ENCODE measurements around the gene PLCB1.
A peak's percentile ranks its signal among the peaks of the same experiment; 100 is the strongest.

The PLCB1 gene

DNA sequence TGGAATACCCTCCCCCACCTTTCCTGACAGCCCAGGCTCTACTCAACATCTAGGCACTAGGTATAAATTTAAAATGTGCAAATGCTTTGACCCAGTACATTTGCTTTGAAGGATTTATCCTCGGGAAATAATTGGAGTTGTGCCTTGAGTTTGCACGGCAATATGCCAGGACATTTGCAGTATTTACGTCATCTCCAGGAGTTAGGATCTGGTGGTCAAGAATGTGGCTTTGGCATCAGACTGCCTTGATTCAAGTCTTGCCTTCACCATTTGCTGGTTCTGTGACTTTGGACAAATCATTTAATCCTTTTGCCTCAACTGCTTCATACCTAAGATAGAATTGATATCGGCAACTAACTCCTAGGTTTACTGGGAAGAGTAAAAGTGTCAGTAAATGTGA is 169.6 kb downstream of the PLCB1 start:
- no peak for DNase-seq (ENCODE audit: low read depth, low spot score)

DNA sequence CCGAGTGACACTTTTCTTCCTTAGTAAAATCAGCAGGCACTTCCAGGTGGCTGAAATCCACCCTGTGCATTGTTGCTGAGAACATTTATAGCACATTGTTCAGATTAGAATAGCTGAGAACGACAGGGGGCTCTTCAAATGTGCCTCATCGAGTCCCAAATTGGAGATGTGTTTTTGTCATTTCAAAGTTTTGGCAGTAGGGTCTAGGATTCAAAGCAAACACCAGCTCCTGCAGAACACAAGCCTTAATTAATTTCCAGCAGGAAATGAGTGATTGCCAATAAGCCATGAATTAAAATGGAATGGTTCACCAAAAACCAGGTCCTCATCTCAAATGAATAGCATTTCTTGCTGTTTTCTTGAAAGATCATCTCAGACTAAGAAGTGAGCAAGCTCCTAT is 171.6 kb downstream of the PLCB1 start:
- DNase-seq (ENCODE audit: low read depth, low spot score), result no peak

DNA sequence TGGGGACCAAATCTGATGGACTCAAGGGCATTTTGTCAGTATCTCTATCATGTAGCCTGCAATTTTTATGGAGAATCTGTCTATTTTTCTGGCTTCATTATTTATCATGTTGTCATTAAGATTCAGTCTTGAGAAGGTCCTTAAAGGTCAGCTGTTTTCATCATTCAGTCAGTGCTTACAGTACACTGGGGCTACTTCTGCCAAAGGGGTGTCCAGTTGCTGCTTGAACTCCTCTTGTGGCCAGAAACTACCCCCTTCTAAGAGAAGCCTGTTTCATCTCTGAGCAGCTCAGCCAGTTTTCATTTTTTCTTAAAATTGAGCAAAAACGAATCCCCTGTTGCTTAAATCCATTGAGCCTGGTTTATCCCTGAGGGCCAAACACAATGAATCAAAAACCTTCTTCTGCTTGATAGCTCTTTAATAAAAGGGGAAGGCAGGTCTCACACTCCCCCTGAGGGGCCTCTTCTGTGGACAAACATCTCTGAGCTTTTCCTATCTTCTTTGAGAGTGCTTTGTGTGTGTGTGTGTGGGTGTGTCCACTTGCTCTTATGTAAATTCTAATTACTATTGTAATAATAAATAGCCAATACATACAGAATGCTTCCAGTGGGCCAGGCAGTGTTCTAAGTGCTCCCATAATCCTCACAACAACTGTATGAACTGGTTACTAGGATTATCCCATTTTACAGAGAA is 172.2 kb downstream of the PLCB1 start:
- no peak for DNase-seq (ENCODE audit: low read depth, low spot score)

DNA sequence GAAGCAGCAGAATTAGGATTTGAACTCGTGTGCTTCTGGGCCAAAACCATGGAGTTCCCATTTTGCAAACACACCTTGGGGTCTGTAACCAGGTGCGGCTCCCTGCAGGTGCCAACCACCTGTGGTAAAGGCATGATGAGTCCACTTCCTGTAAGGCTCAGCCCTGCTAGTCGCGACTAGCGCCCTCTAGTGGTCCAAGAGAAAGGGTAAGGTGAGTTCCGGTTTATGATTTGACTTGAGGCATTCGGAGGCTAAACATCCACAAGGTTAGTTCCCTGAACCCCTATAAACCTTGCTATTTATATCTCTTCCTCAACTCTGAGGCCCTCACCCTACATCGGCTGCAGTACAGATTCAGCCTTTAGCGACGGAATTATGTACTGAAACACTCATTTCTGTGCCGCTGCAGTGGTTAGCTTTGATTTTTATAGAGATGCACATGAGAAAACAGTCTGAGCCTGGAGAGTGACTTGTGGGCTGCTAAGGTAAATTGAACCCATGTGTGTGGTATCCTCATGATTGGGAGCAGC is 173.4 kb downstream of the PLCB1 start:
- peak; percentile 17 for DNase-seq (ENCODE audit: low read depth, low spot score)

DNA sequence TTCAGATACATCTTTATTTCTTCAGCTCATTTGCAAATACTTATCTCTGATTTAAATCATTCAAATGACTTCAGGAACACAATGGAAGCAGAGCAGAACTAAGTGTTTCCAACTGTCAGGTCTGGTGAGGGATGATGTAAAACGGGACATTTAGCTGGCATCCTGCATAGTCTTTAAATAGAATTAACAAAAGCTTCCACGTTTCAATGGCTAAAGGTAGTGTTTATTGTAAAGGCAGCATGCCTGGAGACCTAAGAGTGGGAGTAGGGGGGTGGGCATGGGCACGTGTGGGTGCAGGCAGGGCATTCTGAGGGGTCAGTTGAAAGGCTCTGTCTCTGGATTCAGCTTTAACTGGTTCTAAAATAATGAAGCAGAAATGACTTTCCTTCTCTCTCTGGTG is 174.9 kb downstream of the PLCB1 start:
- no peak for DNase-seq (ENCODE audit: low read depth, low spot score)

DNA sequence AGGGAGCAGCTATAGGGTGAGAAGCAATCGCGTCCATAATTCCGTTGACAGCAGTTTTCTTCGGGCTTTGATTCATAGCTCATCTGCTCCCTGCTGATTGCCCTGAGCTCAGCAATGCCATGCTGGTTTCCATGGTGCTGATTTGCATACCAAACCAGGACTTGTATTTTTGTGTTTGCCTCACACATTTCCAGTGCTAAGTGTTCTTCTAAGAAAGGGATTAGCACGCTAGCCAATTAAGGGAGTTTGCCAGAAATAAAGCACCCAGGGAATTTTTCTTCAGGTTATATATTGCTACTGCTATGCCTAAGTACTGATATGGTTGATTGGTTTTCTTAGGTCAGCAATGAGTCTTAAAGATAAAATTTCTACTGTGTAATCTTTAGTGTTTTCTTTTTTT is 177.6 kb downstream of the PLCB1 start:
- DNase-seq (ENCODE audit: low read depth, low spot score), result no peak

DNA sequence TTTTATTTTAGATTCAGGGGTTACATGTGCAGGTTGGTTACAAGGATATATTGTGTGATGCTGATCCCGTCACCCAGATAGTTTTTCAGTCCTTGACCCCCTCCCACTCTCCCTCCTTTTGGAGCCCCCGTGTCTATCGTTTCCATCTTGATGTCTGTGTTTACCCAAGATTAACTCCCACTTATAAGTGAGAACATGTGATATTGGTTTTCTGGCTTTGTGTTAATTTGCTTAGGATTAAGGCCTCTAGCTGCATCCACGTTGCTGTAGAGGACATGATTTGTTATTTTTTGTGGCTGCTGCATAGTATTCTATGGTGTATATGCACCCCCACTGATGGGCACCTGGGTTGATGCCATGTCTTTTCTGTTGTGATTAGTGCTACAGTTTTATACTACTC is 178.6 kb downstream of the PLCB1 start:
- no peak for DNase-seq (ENCODE audit: low read depth, low spot score)

DNA sequence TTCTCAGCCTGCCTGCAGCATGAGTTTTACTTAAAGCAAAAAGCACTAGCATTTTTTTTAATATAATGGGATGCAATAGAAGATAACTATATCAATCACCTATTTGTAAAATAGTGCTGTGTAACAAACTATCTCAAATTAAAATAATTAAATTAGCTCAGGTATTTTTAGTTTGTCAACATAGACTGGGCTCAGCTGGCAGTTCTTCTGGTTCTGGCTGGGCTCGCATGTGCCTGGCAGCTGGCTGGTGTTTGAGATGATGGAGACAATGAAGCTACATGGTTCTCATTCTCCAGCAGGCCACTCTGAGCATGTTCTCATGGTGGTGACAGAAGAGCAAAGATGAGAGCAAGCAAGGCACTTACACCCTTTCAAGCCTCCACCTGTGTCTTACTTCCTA is 181.0 kb downstream of the PLCB1 start:
- DNase-seq (ENCODE audit: low read depth, low spot score), result no peak

DNA sequence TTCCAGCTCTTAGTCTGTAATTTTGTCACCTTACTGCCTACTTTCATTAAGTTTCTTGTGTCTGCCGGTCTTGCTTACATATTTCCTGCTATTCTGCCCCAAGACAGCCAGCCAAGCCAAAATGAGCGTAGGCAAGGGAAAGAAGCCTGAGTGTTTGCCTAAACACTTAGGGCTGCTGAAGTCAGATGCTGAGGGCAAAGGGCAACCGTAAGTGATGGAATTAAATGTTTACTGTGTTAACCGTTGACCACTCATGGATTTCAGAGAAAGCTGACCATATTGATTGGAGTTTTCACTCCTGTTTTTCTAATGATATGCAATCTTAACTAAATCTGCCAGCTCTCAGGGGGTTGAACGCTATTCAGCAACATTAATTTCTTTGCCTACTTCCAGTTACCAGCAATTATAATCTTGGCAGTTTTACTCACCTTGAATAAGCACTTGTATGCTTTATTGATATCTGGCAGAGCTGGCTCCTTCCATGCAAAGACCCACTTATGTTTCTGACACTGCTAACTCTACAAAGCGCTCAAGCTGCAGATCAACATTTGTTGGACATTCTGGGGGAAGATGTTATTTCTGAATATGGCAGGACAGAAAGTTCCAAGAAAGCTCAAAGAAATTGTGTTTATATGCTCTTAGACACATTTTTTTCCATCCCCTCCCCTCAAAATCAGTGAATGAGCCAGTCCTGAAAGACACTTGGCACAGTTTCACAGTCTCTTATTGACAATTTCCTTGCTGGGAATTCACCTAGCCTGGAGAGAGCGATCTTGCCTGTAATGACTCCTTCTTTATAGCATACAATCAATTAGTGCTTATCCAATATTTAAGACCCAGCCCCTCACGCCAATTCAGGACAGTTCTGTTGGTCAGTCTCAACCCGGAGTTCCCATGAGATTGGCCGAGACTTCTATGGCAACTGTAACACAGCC is 183.8 kb downstream of the PLCB1 start:
- DNase-seq (ENCODE audit: low read depth, low spot score), result no peak

DNA sequence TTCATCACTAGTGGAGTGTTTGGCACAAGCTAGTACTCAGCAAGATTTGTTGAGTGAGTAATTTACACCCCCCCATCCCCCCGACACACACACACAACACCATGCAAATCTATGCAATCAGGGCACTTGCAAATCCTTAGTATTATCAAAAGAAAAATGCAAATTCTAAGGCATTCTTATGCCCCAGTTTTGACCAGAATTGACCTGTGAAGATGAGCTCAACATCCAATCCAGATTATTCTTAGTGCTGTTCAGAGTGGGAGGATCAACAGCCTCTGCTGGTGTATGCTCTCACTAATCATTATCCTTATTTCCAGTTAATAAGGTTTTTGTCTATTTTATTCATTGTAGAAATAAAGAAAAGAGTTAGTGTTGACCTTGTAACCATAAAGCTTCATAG is 185.4 kb downstream of the PLCB1 start:
- no peak for DNase-seq (ENCODE audit: low read depth, low spot score)

DNA sequence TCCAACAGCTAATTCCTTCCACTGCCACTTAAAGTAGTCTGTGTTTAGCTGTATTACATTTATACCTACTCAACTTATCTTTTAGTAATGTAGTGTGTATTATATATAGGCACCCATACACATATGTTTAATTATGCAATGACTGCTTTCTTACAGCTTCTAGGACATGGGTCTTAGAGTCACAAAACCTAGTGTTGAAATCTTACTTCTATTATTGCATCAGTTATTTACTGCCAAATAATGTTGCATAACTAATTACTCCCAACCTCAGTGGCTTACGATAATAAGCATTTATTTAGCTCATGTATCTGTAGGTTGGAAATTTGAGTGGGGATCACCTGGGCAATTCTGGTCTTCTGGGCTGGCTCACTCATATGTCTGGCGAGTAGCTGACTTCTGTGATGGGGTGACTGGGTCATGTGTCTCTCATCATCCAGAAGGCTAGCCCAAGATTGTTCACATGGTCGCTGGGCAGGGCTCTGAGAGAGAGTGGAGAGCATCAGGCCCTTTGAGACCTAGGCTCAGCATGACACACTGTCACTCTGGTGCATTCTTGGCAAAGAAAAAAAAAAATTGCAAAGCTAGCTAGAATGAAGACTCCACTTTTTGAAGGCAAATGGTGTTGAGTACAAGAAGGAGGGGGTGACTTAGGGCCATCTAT is 187.0 kb downstream of the PLCB1 start:
- DNase-seq (ENCODE audit: low read depth, low spot score), result no peak

DNA sequence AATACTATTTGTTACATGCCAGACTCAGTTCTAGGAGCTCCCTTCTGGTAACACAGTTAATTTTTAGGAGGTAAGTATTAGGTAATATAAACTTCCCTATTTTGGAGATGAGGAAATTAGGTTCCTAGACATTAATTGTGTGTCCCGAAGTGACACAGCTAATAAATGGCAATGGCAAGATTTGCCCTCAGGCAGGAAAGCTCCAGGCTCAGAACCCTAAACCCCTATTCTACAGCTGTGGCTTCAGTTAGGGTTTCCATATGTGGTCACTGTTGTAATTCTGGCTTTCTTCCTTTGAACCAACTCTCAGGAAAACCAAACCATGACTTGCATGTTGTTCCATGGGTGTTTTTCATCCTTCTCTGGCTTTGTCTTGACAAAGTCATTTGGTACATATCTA is 188.2 kb downstream of the PLCB1 start:
- DNase-seq (ENCODE audit: low read depth, low spot score), result no peak

DNA sequence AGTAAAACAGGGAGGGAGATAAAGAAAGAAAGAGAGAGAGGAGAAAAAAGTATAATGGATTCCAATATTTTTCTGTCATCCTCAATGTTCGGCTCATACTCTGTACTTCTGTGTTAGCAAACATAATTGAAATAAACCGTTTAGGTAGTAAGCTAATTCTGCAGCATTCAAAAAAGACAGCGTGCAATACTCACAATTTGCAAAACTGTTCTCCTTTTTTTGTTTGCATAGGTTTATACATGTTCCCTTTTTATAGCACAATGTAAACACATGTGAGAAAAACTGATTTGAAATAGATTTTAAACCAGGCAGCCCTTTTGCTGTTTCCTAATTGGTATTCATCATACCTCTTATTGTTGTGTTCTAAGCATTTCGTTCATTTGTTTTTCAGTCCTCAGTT is 188.9 kb downstream of the PLCB1 start:
- no peak for DNase-seq (ENCODE audit: low read depth, low spot score)

DNA sequence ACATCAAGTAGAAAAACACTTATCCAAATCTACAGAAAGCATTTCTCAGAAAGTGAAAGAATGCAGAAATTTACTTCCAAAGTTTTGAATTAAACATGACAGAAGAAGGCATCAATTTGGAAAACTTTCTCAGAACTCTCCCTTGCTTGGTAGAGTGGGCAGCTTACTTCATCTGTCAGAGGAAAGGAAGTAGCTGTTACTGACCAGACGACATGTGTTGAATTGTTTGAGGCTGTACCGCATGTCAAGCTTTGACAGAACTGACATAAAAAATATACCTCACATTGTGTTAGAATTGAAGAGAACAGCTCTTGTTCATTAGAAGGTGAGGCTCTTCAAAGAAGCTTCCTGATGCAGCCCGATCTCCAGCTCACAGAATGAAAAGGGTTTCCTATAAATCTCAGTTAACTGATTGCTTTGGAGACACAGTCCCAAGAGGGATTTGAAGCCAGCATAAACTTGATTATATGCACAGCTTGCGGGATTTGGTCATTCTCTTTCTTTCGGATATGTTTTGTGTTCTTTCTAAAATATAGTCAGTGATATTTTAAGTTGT is 190.7 kb downstream of the PLCB1 start:
- no peak for DNase-seq (ENCODE audit: low read depth, low spot score)

DNA sequence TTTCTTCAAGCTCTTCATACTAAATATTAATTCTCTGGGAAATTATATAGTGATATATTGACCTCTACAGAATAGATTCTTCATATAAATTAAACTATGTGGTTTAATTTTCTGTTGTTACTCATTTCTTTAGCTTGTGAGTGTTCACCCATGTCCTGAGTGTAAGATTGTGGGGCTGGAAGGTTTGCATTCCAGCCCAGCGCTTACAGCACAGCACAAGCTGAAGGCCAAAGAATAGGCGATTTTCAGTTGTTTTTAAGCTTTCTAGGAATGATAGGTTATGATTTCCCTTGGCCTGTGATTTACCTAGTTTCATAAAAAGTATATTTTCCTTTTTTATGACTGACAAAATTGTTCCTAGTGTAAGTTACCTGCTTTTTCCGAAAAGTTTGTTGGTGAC is 194.1 kb downstream of the PLCB1 start:
- no peak for DNase-seq (ENCODE audit: low read depth, low spot score)

DNA sequence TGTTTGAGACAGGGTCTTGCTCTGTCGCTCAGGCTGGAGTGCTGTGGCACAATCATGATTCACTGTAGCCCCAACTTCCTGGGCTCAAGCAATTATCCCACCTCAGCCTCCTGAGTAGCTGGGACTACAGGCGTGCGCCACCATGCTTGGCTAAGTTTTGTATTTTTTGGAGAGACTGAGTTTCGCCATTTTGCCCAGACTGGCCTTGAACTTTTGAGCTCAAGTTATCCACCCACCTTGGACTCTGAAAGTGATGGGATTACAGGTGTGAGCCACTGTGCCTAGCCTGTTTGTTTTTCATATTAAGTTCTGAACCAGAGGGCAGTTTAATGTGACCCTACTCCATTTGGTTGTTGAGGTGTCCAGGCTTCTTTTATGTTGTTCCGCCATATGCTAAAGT is 194.8 kb downstream of the PLCB1 start:
- no peak for DNase-seq (ENCODE audit: low read depth, low spot score)

DNA sequence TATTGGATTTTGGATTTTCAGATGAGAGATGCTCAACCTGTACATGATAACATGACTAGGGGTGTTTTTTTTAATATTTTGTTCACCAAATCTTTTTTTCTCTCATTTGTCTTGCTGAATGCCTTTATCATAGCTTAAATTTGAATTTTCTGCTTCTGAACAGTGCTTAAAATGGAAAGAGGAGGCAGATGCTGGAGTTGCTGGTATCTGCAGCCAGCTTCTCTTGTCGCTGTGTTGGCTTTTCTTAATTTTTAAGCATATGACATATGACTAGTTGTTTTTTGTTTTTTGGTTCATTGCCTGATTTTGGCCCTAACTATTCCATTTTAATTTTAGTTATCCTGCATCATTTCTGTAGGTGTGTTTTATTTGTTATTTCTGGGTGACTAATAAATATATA is 196.1 kb downstream of the PLCB1 start:
- DNase-seq (ENCODE audit: low read depth, low spot score), result no peak

DNA sequence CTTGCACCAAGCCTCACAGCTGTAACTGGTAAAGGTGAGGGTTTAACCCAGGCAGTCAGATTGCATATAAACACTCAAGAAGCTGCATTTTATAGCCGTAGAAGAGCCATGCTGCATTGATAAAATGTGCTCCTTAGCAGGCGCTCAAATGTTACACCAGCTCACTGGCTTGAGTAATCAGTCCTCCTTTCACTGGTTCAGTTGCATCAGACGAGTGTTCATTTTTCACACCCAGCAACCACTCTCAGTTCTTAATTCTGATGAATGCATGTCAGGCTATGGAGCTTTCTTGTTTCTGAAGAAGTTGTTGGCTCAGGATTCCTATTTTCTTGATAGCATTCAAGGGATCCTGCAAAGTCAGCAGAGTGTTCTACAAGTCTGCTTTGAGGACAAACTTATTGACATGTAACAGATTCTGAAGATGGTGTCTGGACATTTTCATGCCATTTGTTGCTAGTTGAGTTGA is 198.3 kb downstream of the PLCB1 start:
- no peak for DNase-seq (ENCODE audit: low read depth, low spot score)

DNA sequence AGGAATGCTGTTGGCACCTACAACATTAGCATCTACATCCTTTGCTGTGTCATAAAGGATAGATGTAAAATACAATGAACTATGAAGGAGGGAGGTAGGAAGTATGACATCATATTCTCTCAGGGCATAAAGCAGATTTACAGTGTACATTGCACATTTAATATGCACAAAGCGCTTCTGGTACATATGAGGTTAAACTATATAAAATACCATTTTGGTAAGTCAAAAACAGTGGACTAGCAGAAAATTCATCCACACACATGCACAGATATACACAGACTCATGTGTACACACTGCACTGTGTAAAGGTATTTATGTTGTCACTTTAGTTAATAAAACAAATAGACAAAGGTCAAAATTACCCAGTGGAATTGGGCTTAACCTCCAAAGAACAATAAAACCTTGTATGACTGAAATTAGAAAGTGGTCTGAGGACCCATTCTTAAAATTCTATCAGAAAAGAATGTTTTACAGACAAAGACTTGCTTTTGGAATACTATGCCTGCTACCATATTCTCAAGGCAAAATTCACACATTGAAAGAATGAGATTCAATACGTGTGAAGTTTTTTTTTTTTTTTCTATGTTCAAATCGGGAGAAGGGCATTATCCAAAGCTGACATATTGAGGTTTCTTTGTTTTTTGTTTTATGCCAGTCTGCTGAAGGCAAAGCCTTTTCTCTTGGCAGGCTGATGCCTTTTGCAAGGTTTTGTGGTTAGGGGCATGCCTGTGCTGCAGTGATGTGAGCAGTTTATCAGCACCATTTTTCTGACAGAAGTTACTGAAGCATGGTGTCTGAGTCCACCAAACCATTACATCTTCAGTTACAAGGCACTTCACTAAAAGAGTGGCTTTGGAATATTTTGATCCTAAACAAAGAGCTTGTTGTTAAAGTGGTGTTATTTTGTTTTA is 199.0 kb downstream of the PLCB1 start:
- DNase-seq (ENCODE audit: low read depth, low spot score), result no peak

DNA sequence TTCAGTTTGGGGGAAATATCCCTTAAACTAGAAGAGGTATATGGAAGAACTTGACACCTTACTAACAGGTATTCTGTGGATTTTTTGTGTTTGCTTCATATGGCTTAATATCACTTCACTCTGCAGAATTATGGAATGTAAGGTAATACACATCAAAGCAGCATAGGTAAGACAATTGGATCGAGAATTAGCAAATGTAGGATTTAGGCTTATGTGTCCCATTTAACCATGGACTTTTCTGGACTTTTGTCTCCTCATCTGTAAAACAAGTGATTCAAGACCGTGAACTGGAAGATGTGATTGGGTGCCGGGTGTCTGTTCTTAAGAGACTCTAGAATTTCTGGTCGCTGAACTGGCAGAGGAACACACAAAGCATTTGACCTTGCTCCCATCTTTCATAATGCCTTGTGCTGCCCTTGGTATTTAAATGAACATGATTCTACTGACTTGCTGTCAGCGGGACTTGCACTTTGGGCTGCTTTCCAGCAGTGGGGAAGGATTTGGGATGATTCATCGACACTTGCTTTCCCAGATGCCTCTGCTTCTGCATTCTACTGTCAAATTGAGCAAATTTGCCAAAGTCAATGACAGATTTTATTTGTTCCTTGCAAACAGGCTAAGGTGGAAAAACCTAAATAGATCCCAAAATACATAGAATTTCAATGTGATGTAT is 199.8 kb downstream of the PLCB1 start:
- no peak for DNase-seq (ENCODE audit: low read depth, low spot score)

All from activated CD4-positive, CD25-positive, alpha-beta regulatory T cell treated with anti-CD3 and anti-CD28 coated beads, Interleukin-2, amount 50 U/mL, for 16 hours (primary cell).